WTC11 (cell line): ENCODE results near the gene SMC3. TPM values are rescaled to one million over a fixed set of nuclear protein-coding genes. Genes with fewer than 3 reads are reported as not detected.
A peak's percentile ranks its signal among the peaks of the same experiment; 100 is the strongest.

Experiments
- ATAC-seq: fragments of 200-7000 bp; cut with Tn5 transposase; 2 replicates; pipeline ENCODE4 v1.10.0; 2021; ENCODE audit warnings: mild to moderate bottlenecking, moderate library complexity
- CTCF ChIA-PET: fragments of 300-600 bp; sonication (Branson Sonifier 250); formaldehyde crosslinking; loops from one replicate; lab custom pipeline; 2021; ENCODE audit warnings: antibody characterized with exemption; lab: Charles Lee
- POLR2A ChIA-PET: fragments of 350-600 bp; sonication (Branson Sonifier 250); formaldehyde crosslinking; loops from one replicate; lab custom pipeline; 2021; ENCODE audit warnings: antibody characterized with exemption; lab: Charles Lee
- DNase-seq: peaks from one replicate; pipeline ENCODE4 v3.0.0; 2021; ENCODE audit warnings: low spot score
- H3K27ac Mint-ChIP-seq: 2 replicates; pipeline ENCODE4 v1.8.0; 2021; ENCODE audit warnings: mixed read lengths
- H3K27me3 Mint-ChIP-seq: 2 replicates; pipeline ENCODE4 v1.8.0; 2021; ENCODE audit warnings: low read depth, mild to moderate bottlenecking, moderate library complexity, mixed read lengths
- H3K36me3 Mint-ChIP-seq: 2 replicates; pipeline ENCODE4 v1.8.0; 2021; ENCODE audit warnings: mixed read lengths
- H3K4me1 Mint-ChIP-seq: 2 replicates; pipeline ENCODE4 v1.8.0; 2022; ENCODE audit warnings: mixed read lengths
- H3K4me3 Mint-ChIP-seq: 2 replicates; pipeline ENCODE4 v1.8.0; 2021; ENCODE audit warnings: mild to moderate bottlenecking, moderate library complexity, mixed read lengths
- H3K9me3 Mint-ChIP-seq: 2 replicates; pipeline ENCODE4 v1.8.0; 2021; ENCODE audit warnings: mixed read lengths
- ETV6 ChIP-seq: sonication (generic); formaldehyde crosslinking; IDR thresholded peaks from 2 replicates; pipeline ENCODE4 v1.8.1; 2022; ENCODE audit warnings: mild to moderate bottlenecking, missing genetic modification reagents
- GABPB1 ChIP-seq: sonication (generic); formaldehyde crosslinking; IDR thresholded peaks from 2 replicates; pipeline ENCODE4 v1.8.1; 2023; ENCODE audit warnings: mild to moderate bottlenecking, missing genetic modification reagents
- SMAD3 ChIP-seq: sonication (generic); formaldehyde crosslinking; IDR thresholded peaks from 2 replicates; pipeline ENCODE4 v1.8.0; 2022; ENCODE audit warnings: missing genetic modification reagents, mild to moderate bottlenecking, borderline replicate concordance
- ZNF219 ChIP-seq: sonication (generic); formaldehyde crosslinking; IDR thresholded peaks from 2 replicates; pipeline ENCODE4 v1.8.0; 2023; ENCODE audit warnings: missing genetic modification reagents, mild to moderate bottlenecking, borderline replicate concordance
- ZNF232 ChIP-seq: sonication (generic); formaldehyde crosslinking; IDR thresholded peaks from 2 replicates; pipeline ENCODE4 v1.8.0; 2022; ENCODE audit warnings: mild to moderate bottlenecking, missing genetic modification reagents
- ZNF416 ChIP-seq: fragments of 250-450 bp; sonication (Bioruptor Pico); IDR thresholded peaks from 2 replicates; pipeline ENCODE4 v1.9.0; 2021; ENCODE audit warnings: mild to moderate bottlenecking, inconsistent platforms
- total RNA-seq: library from RNA; stranded (reverse); gene quantifications from 3 replicates; pipeline ENCODE4 v1.2.3, GENCODE V29; 2021
- TF ChIP-seq, protein P1 (sequence below): fragments of 200-600 bp; IDR thresholded peaks from 2 replicates; pipeline ENCODE4 v1.8.0; 2022; ENCODE audit warnings: antibody characterized with exemption
- TF ChIP-seq, protein P2 (sequence below): fragments of 250-450 bp; sonication (Bioruptor Pico); IDR thresholded peaks from 2 replicates; pipeline ENCODE4 v1.9.0; 2021; ENCODE audit warnings: moderate library complexity, mild to moderate bottlenecking, inconsistent platforms, borderline replicate concordance
- TF ChIP-seq, protein P3 (sequence below): fragments of 250-450 bp; sonication (Bioruptor Pico); IDR thresholded peaks from 2 replicates; pipeline ENCODE4 v1.9.0; 2021; ENCODE audit warnings: mild to moderate bottlenecking, borderline replicate concordance
- TF ChIP-seq, protein P4 (sequence below): sonication (generic); formaldehyde crosslinking; IDR thresholded peaks from 2 replicates; pipeline ENCODE4 v1.8.1; 2023; ENCODE audit warnings: mild to moderate bottlenecking, missing genetic modification reagents
- TF ChIP-seq, protein P5 (sequence below): sonication (generic); formaldehyde crosslinking; IDR thresholded peaks from 2 replicates; pipeline ENCODE4 v1.8.1; 2023; ENCODE audit warnings: mild to moderate bottlenecking, missing genetic modification reagents, borderline replicate concordance
- TF ChIP-seq, protein P6 (sequence below): sonication (generic); formaldehyde crosslinking; conservative IDR thresholded peaks from 2 replicates; pipeline ENCODE4 v1.8.1; 2022; ENCODE audit warnings: mild to moderate bottlenecking, missing genetic modification reagents

Gene SMC3
- total RNA-seq, 1 experiment from 2014 or later: 71.0 TPM

DNA sequence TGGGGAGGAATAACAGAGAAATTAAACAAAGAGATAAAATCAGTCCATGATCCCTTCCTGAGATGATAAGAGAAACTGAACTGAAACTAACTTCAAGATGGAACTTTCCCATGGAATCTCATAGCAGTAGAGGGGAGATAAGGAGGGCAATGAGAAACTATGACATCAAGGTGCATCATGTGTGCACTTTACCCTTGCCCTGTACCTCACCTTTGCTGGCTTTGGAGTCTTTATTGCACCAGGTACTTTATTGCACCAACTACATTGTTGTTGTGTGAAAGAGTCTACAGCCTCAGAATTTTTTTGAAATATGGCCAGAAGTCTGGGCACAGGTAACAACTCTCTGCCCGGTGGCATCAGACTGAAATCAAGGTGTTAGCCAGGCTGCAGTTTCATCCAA is 11.2 kb upstream of the SMC3 start (continued):
- TF ChIP-seq ZNF219 (CRISPR knock-in tag) (no peak), ZNF232 (CRISPR knock-in tag) (no peak)
- TF ChIP-seq, protein P1, sequence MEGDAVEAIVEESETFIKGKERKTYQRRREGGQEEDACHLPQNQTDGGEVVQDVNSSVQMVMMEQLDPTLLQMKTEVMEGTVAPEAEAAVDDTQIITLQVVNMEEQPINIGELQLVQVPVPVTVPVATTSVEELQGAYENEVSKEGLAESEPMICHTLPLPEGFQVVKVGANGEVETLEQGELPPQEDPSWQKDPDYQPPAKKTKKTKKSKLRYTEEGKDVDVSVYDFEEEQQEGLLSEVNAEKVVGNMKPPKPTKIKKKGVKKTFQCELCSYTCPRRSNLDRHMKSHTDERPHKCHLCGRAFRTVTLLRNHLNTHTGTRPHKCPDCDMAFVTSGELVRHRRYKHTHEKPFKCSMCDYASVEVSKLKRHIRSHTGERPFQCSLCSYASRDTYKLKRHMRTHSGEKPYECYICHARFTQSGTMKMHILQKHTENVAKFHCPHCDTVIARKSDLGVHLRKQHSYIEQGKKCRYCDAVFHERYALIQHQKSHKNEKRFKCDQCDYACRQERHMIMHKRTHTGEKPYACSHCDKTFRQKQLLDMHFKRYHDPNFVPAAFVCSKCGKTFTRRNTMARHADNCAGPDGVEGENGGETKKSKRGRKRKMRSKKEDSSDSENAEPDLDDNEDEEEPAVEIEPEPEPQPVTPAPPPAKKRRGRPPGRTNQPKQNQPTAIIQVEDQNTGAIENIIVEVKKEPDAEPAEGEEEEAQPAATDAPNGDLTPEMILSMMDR: no peak
- TF ChIP-seq, protein P2, sequence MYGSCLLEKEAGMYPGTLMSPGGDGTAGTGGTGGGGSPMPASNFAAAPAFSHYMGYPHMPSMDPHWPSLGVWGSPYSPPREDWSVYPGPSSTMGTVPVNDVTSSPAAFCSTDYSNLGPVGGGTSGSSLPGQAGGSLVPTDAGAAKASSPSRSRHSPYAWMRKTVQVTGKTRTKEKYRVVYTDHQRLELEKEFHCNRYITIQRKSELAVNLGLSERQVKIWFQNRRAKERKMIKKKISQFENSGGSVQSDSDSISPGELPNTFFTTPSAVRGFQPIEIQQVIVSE (CRISPR knock-in tag): no peak
- TF ChIP-seq, protein P3, sequence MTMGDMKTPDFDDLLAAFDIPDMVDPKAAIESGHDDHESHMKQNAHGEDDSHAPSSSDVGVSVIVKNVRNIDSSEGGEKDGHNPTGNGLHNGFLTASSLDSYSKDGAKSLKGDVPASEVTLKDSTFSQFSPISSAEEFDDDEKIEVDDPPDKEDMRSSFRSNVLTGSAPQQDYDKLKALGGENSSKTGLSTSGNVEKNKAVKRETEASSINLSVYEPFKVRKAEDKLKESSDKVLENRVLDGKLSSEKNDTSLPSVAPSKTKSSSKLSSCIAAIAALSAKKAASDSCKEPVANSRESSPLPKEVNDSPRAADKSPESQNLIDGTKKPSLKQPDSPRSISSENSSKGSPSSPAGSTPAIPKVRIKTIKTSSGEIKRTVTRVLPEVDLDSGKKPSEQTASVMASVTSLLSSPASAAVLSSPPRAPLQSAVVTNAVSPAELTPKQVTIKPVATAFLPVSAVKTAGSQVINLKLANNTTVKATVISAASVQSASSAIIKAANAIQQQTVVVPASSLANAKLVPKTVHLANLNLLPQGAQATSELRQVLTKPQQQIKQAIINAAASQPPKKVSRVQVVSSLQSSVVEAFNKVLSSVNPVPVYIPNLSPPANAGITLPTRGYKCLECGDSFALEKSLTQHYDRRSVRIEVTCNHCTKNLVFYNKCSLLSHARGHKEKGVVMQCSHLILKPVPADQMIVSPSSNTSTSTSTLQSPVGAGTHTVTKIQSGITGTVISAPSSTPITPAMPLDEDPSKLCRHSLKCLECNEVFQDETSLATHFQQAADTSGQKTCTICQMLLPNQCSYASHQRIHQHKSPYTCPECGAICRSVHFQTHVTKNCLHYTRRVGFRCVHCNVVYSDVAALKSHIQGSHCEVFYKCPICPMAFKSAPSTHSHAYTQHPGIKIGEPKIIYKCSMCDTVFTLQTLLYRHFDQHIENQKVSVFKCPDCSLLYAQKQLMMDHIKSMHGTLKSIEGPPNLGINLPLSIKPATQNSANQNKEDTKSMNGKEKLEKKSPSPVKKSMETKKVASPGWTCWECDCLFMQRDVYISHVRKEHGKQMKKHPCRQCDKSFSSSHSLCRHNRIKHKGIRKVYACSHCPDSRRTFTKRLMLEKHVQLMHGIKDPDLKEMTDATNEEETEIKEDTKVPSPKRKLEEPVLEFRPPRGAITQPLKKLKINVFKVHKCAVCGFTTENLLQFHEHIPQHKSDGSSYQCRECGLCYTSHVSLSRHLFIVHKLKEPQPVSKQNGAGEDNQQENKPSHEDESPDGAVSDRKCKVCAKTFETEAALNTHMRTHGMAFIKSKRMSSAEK (CRISPR knock-in tag): no peak

DNA sequence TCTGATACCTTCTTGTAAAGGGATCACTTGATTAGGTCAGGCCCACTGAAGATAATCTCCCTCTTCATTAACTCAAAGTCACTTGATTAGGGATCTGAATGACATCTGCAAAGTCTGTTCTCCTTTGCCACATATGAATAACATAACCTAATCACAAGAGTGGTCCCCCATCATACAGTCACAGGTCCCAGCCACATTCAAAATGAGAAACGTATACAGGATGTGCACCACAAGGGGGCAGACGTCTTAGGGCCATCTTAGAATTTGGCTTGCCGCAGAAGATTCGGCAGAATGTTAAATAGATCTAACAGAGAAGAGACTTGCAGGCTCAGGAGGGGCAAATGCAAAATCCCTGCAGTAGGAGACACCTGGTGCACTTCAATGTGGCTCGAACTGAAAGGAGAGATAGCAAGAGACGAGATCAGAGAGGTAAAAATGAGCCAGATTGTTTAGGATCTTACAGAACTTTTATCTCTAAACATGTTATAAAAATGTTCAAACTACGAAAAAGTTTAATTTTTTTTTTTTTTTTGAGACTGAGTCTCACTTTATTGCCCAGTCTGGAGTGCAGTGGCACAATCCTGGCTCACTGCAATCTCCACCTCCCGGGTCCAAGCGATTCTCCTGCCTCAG is 10.4 kb upstream of the SMC3 start:
- CTCF ChIA-PET: interaction anchor here (1.6 kb wide), 1 partner anchor 246 kb away, joined by 4 read pairs; no protein-coding TSS in a partner anchor
- TF ChIP-seq ETV6 (CRISPR knock-in tag) (0 out of 2 replicates have a peak, but pooled peaks have one; percentile 33), ZNF416 (no peak)
- TF ChIP-seq, protein P1: peak; percentile 63
- ATAC-seq (peak; percentile 83), DNase-seq (peak; percentile 71)
- H3K36me3 Mint-ChIP-seq: no peaks in the 10 kb centered on the region
- no peak overlapping the region for H3K4me3 Mint-ChIP-seq
- H3K27ac Mint-ChIP-seq: 0 out of 2 replicates have a peak overlapping the region, but pooled peaks have one; percentile 75
- peaks cover 9% of the 10 kb centered on the region for H3K9me3 Mint-ChIP-seq
- H3K27me3 Mint-ChIP-seq: no peaks in the 10 kb centered on the region
- peaks cover 28% of the 10 kb centered on the region for H3K4me1 Mint-ChIP-seq
- POLR2A ChIA-PET: interaction anchor here (0.7 kb wide), 1 partner anchor 26 kb away, joined by 3 read pairs; no protein-coding TSS in a partner anchor

DNA sequence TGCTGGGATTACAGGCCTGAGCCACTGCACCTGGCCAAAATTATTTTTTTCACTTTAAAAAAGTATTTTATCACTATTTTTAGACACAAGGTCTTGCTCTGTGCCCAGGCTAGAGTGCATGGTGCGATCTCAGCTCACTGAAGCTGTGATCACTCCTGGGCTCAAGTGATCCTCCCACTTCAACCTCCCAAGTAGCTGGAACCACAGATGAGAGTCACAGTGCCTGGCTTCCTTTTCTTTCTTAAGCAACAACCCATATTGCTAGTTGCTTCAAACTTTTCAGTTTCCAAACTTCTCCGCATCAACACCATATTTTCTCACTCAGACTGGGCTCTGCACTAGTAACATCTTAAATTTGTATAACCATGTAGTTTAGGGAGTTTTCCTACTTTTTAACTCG is 9.5 kb upstream of the SMC3 start:
- H3K9me3 Mint-ChIP-seq: no peaks in the 10 kb centered on the region
- ATAC-seq: no peak
- H3K27me3 Mint-ChIP-seq: peaks cover 4% of the 10 kb centered on the region
- H3K27ac Mint-ChIP-seq: peak overlapping the region; percentile 8; the same call in 1 of the 2 replicates
- no peak for TF ChIP-seq GABPB1 (CRISPR knock-in tag)
- no peak for TF ChIP-seq ZNF416
- TF ChIP-seq, protein P4, sequence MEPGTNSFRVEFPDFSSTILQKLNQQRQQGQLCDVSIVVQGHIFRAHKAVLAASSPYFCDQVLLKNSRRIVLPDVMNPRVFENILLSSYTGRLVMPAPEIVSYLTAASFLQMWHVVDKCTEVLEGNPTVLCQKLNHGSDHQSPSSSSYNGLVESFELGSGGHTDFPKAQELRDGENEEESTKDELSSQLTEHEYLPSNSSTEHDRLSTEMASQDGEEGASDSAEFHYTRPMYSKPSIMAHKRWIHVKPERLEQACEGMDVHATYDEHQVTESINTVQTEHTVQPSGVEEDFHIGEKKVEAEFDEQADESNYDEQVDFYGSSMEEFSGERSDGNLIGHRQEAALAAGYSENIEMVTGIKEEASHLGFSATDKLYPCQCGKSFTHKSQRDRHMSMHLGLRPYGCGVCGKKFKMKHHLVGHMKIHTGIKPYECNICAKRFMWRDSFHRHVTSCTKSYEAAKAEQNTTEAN (CRISPR knock-in tag): no peak
- TF ChIP-seq, protein P1: no peak
- TF ChIP-seq, protein P5, sequence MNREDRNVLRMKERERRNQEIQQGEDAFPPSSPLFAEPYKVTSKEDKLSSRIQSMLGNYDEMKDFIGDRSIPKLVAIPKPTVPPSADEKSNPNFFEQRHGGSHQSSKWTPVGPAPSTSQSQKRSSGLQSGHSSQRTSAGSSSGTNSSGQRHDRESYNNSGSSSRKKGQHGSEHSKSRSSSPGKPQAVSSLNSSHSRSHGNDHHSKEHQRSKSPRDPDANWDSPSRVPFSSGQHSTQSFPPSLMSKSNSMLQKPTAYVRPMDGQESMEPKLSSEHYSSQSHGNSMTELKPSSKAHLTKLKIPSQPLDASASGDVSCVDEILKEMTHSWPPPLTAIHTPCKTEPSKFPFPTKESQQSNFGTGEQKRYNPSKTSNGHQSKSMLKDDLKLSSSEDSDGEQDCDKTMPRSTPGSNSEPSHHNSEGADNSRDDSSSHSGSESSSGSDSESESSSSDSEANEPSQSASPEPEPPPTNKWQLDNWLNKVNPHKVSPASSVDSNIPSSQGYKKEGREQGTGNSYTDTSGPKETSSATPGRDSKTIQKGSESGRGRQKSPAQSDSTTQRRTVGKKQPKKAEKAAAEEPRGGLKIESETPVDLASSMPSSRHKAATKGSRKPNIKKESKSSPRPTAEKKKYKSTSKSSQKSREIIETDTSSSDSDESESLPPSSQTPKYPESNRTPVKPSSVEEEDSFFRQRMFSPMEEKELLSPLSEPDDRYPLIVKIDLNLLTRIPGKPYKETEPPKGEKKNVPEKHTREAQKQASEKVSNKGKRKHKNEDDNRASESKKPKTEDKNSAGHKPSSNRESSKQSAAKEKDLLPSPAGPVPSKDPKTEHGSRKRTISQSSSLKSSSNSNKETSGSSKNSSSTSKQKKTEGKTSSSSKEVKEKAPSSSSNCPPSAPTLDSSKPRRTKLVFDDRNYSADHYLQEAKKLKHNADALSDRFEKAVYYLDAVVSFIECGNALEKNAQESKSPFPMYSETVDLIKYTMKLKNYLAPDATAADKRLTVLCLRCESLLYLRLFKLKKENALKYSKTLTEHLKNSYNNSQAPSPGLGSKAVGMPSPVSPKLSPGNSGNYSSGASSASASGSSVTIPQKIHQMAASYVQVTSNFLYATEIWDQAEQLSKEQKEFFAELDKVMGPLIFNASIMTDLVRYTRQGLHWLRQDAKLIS (CRISPR knock-in tag): no peak
- TF ChIP-seq SMAD3: no peak
- TF ChIP-seq, protein P6, sequence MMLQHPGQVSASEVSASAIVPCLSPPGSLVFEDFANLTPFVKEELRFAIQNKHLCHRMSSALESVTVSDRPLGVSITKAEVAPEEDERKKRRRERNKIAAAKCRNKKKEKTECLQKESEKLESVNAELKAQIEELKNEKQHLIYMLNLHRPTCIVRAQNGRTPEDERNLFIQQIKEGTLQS (CRISPR knock-in tag): no peak
- ChIA-PET CTCF (interaction anchor here (0.7 to 1.6 kb wide), 3 partner anchors 11 to 253 kb away, joined by 3 to 5 read pairs (median 4); partner anchors contain the start of gene SMNDC1), POLR2A (no interaction called here)
- no peak for DNase-seq
- H3K4me1 Mint-ChIP-seq: peaks cover 28% of the 10 kb centered on the region
- H3K36me3 Mint-ChIP-seq: no peaks in the 10 kb centered on the region
- no peak overlapping the region for H3K4me3 Mint-ChIP-seq
